Smooth muscle cell (in vitro differentiated cells): Measurements from ENCODE around the gene OR52E2. TPM values are rescaled to one million over a fixed set of nuclear protein-coding genes. Genes with fewer than 3 reads are reported as not detected.
"Not testable (repeated sequence)": the region's sequence is repeated elsewhere in the genome, so short reads cannot be mapped to it uniquely, and the experiment has no call there.

Experiments
- DNase-seq: peaks from one replicate; lab custom pipeline; 2025; ENCODE audit not compliant: unreplicated experiment; lab: John Stamatoyannopoulos, UW
- H2AFZ ChIP-seq: fragments of 200-600 bp; sonication (generic); 2 replicates; pipeline ENCODE4 v1.6.0; 2016; ENCODE audit warnings: antibody characterized with exemption, low read depth, mild to moderate bottlenecking
- H3F3A ChIP-seq: fragments of 200-600 bp; sonication (generic); 2 replicates; pipeline ENCODE4 v1.6.0; 2017; ENCODE audit warnings: antibody characterized with exemption, low read depth
- H3K27ac ChIP-seq: fragments of 200-600 bp; sonication (generic); 2 replicates; pipeline ENCODE4 v1.5.1; 2016; ENCODE audit warnings: low read depth, mild to moderate bottlenecking
- H3K27me3 ChIP-seq: fragments of 200-600 bp; sonication (generic); 2 replicates; pipeline ENCODE4 v1.6.1; 2016; ENCODE audit warnings: low read depth, mild to moderate bottlenecking
- H3K36me3 ChIP-seq: fragments of 200-600 bp; sonication (generic); 2 replicates; pipeline ENCODE4 v1.5.1; 2016; ENCODE audit warnings: low read depth
- H3K4me1 ChIP-seq: fragments of 200-600 bp; sonication (generic); 2 replicates; pipeline ENCODE4 v1.5.1; 2016; ENCODE audit warnings: low read depth
- H3K4me2 ChIP-seq: fragments of 200-600 bp; sonication (generic); 2 replicates; pipeline ENCODE4 v1.6.0; 2016; ENCODE audit warnings: mild to moderate bottlenecking
- H3K4me3 ChIP-seq: fragments of 200-600 bp; sonication (generic); 2 replicates; pipeline ENCODE4 v1.5.1; 2016; ENCODE audit warnings: mild to moderate bottlenecking
- H3K79me2 ChIP-seq: fragments of 200-600 bp; sonication (generic); 2 replicates; pipeline ENCODE4 v1.6.0; 2016; ENCODE audit warnings: low read depth, mild to moderate bottlenecking
- H3K9ac ChIP-seq: fragments of 200-600 bp; sonication (generic); 2 replicates; pipeline ENCODE4 v1.6.0; 2016; ENCODE audit warnings: low read depth
- H3K9me3 ChIP-seq: fragments of 200-600 bp; sonication (generic); replicated peaks from 2 replicates; pipeline ENCODE4 v1.5.1; 2016; ENCODE audit warnings: low read depth
- H4K20me1 ChIP-seq: fragments of 200-600 bp; sonication (generic); 2 replicates; pipeline ENCODE4 v1.6.0; 2016; ENCODE audit warnings: low read depth
- WGBS: methylation state at CpG from one replicate; pipeline ENCODE4 v1.1.7; 2016; ENCODE audit warnings: low lambda C conversion rate; 5-methylcytosine and 5-hydroxymethylcytosine counted together
- polyA plus RNA-seq: library from polyadenylated mRNA; unstranded; fragments of >200 nt; fragmentation: Nextera tagmentation; extraction: Ambion mirVana; gene quantifications from 2 replicates; pipeline ENCODE4 v1.2.1, GENCODE V29; 2016
- total RNA-seq: library from RNA; depleted of rRNA; stranded (reverse); fragments of >200 nt; gene quantifications from 2 replicates; pipeline ENCODE4 v1.2.3, GENCODE V29; 2014
- TF ChIP-seq, protein P1 (sequence below): fragments of 200-600 bp; sonication (generic); IDR thresholded peaks from 2 replicates; pipeline ENCODE4 v1.5.1; 2017; ENCODE audit warnings: borderline replicate concordance, mild to moderate bottlenecking, antibody characterized with exemption; ENCODE audit not compliant: insufficient read depth, poor library complexity, severe bottlenecking

The OR52E2 gene
- total and polyA plus RNA-seq, 2 experiments from 2014 or later = not detected

DNA sequence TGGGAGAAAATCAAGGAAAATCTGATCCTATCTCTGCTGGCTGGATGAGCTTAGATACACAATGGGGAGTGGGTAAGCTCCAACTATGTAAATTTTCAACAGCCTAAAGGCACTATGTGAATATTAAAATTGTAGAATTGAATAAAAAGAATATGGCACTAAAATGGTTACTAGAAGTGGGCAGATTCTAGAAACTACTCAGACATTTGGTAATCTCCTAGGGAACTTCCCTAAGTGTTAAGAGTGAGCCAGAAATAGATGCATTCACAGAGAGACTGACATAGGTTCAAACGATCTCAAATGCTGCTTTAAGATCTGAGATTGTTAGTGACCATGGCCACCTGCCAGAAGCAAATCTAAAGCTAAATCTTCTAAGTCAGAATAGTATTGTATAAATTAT lies 5.6 kb upstream of the OR52E2 start:
- WGBS = 27% methylated on average over 1 of the region's 1 CpG
- TF ChIP-seq, protein P1, sequence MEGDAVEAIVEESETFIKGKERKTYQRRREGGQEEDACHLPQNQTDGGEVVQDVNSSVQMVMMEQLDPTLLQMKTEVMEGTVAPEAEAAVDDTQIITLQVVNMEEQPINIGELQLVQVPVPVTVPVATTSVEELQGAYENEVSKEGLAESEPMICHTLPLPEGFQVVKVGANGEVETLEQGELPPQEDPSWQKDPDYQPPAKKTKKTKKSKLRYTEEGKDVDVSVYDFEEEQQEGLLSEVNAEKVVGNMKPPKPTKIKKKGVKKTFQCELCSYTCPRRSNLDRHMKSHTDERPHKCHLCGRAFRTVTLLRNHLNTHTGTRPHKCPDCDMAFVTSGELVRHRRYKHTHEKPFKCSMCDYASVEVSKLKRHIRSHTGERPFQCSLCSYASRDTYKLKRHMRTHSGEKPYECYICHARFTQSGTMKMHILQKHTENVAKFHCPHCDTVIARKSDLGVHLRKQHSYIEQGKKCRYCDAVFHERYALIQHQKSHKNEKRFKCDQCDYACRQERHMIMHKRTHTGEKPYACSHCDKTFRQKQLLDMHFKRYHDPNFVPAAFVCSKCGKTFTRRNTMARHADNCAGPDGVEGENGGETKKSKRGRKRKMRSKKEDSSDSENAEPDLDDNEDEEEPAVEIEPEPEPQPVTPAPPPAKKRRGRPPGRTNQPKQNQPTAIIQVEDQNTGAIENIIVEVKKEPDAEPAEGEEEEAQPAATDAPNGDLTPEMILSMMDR = no peak

DNA sequence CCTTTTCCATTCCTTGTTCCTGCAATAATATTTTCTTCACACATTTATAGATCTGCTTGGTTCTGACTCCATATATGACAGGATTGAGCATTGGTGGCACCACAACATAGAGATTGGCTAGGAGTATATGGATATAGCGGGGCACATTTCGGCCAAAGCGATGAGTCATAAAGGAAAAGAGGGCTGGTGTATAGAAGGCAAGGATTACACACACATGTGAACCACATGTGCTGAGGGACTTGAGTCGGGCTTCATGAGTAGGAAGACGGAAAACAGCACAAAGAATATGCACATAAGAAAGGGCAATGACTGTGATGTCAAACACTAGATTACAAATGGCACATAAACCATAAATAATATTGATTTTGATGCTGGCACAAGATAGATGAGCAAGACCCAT lies 748 bp downstream of the OR52E2 start:
- not testable (repeated sequence) for H3K79me2 ChIP-seq, H3F3A ChIP-seq, H3K4me3 ChIP-seq, H4K20me1 ChIP-seq, H3K4me1 ChIP-seq, H3K36me3 ChIP-seq, H3K9ac ChIP-seq, DNase-seq, H2AFZ ChIP-seq, H3K9me3 ChIP-seq, H3K27me3 ChIP-seq, H3K4me2 ChIP-seq, H3K27ac ChIP-seq
- 73% methylated on average over 5 of the region's 5 CpGs for WGBS

More for the DNA sequence above, 5.6 kb upstream of the OR52E2 start:
- no peaks in the 10 kb centered on the region for H3F3A ChIP-seq
- no peak overlapping the region for H3K4me2 ChIP-seq
- H4K20me1 ChIP-seq = no peaks in the 10 kb centered on the region
- no peaks in the 10 kb centered on the region for H3K9me3 ChIP-seq
- peaks cover under 1% of the 10 kb centered on the region for H3K27me3 ChIP-seq
- no peaks in the 10 kb centered on the region for H3K79me2 ChIP-seq
- H3K4me3 ChIP-seq = no peak overlapping the region
- H3K27ac ChIP-seq = no peak overlapping the region
- no peak overlapping the region for H3K9ac ChIP-seq
- no peaks in the 10 kb centered on the region for H3K4me1 ChIP-seq
- H2AFZ ChIP-seq = no peak overlapping the region
- H3K36me3 ChIP-seq = no peaks in the 10 kb centered on the region
- DNase-seq = no peak

DNA sequence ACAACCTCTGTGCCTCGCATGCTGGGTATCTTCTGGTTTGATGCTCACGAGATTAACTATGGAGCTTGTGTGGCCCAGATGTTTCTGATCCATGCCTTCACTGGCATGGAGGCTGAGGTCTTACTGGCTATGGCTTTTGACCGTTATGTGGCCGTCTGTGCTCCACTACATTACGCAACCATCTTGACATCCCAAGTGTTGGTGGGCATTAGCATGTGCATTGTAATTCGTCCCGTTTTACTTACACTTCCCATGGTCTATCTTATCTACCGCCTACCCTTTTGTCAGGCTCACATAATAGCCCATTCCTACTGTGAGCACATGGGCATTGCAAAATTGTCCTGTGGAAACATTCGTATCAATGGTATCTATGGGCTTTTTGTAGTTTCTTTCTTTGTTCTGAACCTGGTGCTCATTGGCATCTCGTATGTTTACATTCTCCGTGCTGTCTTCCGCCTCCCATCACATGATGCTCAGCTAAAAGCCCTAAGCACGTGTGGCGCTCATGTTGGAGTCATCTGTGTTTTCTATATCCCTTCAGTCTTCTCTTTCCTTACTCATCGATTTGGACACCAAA lies 12.6 kb downstream of the OR52E2 start:
- 81% methylated on average over 15 of the region's 15 CpGs for WGBS
- no peaks in the 10 kb centered on the region for H3K4me1 ChIP-seq
- TF ChIP-seq, protein P1 = no peak
- H3K4me2 ChIP-seq = no peak overlapping the region
- no peak overlapping the region for H3K4me3 ChIP-seq
- no peak overlapping the region for H3K27ac ChIP-seq
- H3K9me3 ChIP-seq = no peaks in the 10 kb centered on the region
- H3F3A ChIP-seq = no peaks in the 10 kb centered on the region
- H3K36me3 ChIP-seq = no peaks in the 10 kb centered on the region
- DNase-seq = no peak
- no peaks in the 10 kb centered on the region for H4K20me1 ChIP-seq
- no peak overlapping the region for H3K9ac ChIP-seq
- no peaks in the 10 kb centered on the region for H3K79me2 ChIP-seq
- no peak overlapping the region for H2AFZ ChIP-seq
- no peaks in the 10 kb centered on the region for H3K27me3 ChIP-seq

DNA sequence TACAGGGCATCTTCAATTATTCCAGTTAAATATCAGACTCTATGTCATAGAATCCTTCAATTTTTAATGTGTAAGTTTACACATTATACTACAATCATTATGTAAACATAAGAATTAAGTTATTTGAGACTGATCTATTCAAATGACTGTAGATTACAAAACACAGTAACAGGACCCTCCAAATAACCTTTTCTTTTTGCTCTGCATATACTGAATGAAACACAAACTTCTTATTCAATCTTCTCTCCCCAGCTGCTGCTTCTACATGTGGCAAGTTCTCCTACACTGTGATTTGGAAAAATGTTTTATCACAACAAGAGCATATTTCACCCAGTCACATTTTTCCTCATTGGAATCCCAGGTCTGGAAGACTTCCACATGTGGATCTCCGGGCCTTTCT lies 13.2 kb downstream of the OR52E2 start, which contains the start of gene OR52J3:
TSS of gene OR52J3 (plus strand) at position 301 of the 400 bp plus-strand sequence. CDS start at position 301, 0 bp downstream.
- Histone ChIP-seq H3K79me2 (no peaks in the 10 kb centered on the region), H2AFZ (no peak within 1 kb of the TSS), H3K4me2 (no peak within 1 kb of the TSS), H3K4me1 (no peaks in the 10 kb centered on the region), H3F3A (no peaks in the 10 kb centered on the region), H3K27ac (no peak within 1 kb of the TSS), H4K20me1 (no peaks in the 10 kb centered on the region), H3K4me3 (no peak within 1 kb of the TSS), H3K27me3 (no peaks in the 10 kb centered on the region), H3K36me3 (no peaks in the 10 kb centered on the region), H3K9me3 (no peaks in the 10 kb centered on the region), H3K9ac (no peak within 1 kb of the TSS)
- TF ChIP-seq, protein P1 = no peak
- DNase-seq = no peak
- WGBS = 94% methylated on average over 1 of the region's 1 CpG
